Jurkat, Clone E6-1 (cell line): ENCODE measurements around the gene ZCRB1. TPM values are rescaled to one million over a fixed set of nuclear protein-coding genes. Genes with fewer than 3 reads are reported as not detected.
"Not testable (repeated sequence)": the region's sequence is repeated elsewhere in the genome, so short reads cannot be mapped to it uniquely, and the experiment has no call there.

Experiments
- DNase-seq: peaks from one replicate; pipeline ENCODE4 v3.0.0-alpha.2; 2011; ENCODE audit warnings: low read depth, low spot score
- H3K4me3 ChIP-seq: 2 replicates; pipeline ENCODE4 v1.5.1; 2011; ENCODE audit warnings: mild to moderate bottlenecking, low read length, control low read depth, moderate library complexity
- polyA plus RNA-seq: library from polyadenylated mRNA; unstranded; fragments of >200 nt; gene quantifications from one replicate; pipeline ENCODE4 v1.2.1, GENCODE V29; 2012; ENCODE audit warnings: missing spikeins; ENCODE audit not compliant: insufficient read length, insufficient read depth

ZCRB1 gene
- polyA plus RNA-seq, result 172 TPM

DNA sequence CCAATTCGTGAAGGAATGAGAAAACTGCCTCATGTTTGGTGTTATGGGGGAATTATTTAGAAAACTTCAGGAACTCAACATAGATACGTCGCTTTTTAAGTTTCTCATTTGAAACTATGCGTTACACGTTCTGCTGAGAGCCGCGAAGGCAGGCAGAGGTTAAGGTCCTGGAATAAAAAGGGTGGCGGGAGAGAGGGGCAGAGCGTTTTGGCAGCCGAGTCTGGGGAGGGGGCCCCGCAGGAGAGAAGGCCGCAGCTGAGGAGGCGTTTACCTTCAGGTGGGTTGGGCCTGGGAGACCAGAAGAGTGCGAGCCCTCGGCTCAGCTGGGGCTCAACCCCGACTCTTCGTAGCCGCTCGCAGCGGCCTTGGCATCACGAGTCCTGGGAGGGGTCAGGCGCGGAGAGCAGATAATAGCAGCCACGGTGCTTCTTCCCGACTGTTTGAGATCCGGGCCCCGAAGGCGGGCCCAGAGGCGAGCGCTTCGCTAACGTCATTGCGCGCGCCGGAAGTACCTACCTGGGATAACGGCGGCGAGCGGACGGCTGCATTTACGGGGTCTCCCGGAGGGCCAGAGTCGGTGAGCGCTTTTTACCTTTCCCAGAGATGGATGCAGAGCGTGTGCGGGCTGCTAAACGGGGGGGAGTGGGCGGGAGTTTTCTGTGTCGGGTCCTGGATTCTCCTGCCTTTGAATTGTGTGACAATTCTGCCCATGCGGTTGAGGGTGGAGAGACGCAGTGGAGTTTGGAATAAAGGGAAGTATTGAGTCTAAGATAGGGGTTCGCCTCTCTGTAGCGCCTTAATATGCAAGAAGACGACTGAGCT, at the start of gene ZCRB1, which contains the start of gene PPHLN1:
ZCRB1 (minus strand) TSS at position 442 of the 822 bp plus-strand sequence. CDS start 1,992 bp downstream, outside the sequence.
PPHLN1 (plus strand) TSS at position 515 of the 822 bp plus-strand sequence. CDS start 9,736 bp downstream, outside the sequence.
- H3K4me3 ChIP-seq, result peak within 1 kb of the TSS; percentile 98
- DNase-seq, result peak; percentile 68

- no peak overlapping the region for H3K4me3 ChIP-seq
- no peak for DNase-seq
Observed at GRCh38 chr12:42373669-42374068, 47.8 kb upstream of the ZCRB1 start.

- H3K4me3 ChIP-seq, result no peak overlapping the region
- DNase-seq, result peak; percentile 64
Observed at GRCh38 chr12:42372154-42372791, 46.4 kb upstream of the ZCRB1 start.

DNA sequence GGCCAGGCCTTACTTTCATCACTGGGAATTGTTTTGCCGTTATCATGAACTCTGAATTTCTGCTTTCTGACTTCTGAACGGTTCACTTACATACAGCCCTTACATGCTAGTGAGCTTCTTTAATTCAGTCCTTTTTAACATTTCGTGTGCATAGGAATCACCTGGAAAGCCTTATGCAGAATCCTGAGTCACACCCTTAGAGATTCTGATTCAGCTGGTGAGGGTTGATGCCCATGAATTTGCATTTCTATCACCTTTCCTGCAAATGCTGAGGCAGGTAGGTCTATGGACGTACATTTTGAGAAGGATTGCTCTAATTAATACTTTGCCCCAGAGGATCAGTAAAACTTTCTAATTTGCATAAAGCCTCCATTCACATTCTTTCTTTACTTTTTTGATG, 44.1 kb upstream of the ZCRB1 start:
- H3K4me3 ChIP-seq, result no peak overlapping the region
- DNase-seq, result no peak

DNA sequence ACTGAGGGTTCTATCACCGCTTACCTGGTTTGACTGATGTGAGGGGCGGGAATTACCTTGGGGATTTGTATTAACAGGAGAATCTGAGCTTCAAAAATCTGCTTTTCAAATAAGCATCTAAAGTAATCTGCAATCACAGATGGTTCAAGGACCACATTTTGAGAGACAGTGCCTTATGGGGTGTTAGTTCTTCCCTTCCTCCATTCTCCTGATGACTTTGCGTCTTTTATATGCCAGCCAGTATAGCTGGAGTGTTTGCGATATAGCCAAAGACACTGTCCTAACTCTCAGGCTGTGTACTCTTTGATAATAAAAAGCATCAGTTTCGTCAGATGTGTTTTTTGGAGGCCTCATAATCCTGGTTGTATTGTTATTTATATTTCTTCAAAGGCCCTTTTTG, 39.6 kb upstream of the ZCRB1 start:
- no peak for DNase-seq
- H3K4me3 ChIP-seq, result no peak overlapping the region

GRCh38 chr12:42364692-42365091, 38.8 kb upstream of the ZCRB1 start:
- no peak for DNase-seq
- H3K4me3 ChIP-seq, result no peak overlapping the region

DNA sequence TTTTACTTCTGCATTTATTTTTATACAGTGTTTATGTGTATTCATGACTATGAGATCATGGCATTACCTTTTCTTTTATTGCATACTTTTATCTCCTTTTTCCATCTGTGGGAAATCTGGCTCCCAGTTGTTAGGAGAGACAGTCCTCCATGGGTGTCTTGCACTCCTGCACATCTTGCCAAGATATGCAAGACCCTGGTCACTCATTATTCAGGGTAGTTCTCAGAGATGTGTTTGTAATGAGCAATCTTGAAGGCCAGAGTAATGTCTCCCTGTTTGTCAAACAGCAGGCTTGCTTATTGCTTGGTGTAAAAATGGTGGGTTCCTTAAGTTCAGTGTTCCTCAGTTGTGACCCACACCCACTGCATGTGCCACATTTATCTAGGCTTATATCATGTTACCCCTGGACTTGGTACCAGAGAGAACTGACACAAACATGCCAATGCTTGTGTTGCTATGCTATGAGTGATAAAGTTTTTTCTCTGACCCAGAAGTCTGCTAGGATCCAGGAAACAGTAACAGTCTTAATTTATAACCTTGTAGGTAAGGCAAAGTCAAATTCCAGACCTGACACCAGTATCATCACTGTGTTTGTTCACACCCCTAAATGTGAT, 36.9 kb upstream of the ZCRB1 start:
- no peak for DNase-seq
- no peak overlapping the region for H3K4me3 ChIP-seq

GRCh38 chr12:42361909-42362646, 36.2 kb upstream of the ZCRB1 start:
- no peak for DNase-seq
- H3K4me3 ChIP-seq, result no peak overlapping the region

DNA sequence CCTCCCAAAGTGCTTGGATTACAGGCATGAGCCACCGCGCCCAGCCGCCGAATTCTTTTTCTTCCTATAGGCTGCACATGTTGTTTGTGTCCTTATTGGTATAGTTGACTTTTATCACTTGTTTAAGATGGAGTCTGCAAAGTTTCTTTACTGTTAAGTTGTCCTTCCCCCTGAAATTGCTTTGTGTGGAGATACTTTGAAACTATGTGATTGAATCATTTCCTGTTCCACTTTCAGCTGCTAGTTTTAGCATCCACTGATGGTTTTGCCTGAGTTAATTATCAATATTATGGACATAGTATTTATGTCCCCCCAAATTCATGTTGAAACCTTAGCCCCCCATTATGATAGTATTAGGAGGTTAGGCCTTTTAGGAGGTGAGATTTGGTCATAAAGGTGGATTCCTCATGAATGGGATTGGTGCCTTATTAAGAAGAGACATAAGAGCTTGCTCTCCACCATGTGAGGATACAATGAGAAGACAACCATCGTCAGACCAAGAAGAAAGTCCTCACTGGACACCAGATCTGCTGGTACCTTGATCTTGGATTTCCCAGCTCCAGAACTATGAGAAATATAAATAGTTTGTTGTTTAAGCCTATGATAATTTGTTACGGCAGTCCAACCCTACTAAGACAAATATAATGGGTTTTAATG, 35.0 kb upstream of the ZCRB1 start:
- no peak for DNase-seq
- no peak overlapping the region for H3K4me3 ChIP-seq

GRCh38 chr12:42356344-42356743, 30.4 kb upstream of the ZCRB1 start:
- no peak overlapping the region for H3K4me3 ChIP-seq
- no peak for DNase-seq

DNA sequence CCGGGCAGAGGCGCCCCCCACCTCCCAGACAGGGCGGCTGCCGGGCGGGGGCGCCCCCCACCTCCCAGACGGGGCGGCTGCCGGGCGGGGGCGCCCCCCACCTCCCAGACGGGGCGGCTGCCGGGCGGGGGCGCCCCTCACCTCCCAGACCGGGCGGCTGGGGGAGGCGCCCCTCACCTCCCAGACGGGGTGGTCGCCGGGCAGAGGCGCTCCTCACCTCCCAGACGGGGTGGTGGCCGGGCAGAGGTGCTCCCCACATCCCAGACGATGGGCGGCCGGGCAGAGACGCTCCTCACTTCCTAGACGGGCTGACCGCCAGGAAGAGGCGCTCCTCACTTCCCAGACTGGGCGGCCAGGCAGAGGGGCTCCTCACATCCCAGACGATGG, 24.1 kb upstream of the ZCRB1 start:
- not testable (repeated sequence) for H3K4me3 ChIP-seq, DNase-seq

DNA sequence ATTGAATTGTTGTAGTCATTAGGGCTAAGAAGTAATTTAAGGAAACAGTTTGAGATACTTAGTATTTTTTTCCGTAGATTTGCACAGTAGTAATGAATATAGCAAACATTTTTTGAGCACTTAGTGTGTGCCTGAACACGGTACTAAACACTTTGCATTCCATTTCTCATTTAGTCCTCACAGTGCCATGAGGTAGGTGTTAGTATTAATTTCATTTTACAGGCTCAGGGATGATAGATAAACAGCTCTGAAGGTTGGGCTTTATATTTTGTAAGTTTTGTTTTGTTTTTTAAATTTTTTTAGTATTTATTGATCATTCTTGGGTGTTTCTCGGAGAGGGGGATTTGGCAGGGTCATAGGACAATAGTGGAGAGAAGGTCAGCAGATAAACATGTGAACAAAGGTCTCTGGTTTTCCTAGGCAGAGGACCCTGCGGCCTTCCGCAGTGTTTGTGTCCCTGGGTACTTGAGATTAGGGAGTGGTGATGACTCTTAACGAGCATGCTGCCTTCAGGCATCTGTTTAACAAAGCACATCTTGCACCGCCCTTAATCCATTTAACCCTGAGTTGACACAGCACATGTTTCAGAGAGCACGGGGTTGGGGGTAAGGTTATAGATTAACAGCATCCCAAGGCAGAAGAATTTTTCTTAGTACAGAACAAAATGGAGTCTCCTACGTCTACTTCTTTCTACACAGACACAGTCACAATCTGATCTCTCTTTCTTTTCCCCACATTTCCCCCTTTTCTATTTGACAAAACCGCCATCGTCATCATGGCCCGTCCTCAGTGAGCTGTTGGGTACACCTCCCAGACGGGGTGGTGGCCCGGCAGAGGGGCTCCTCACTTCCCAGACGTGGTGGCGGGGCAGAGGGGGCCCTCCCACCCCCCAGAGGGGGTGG, 23.5 kb upstream of the ZCRB1 start:
- H3K4me3 ChIP-seq, DNase-seq: not testable (repeated sequence)

DNA sequence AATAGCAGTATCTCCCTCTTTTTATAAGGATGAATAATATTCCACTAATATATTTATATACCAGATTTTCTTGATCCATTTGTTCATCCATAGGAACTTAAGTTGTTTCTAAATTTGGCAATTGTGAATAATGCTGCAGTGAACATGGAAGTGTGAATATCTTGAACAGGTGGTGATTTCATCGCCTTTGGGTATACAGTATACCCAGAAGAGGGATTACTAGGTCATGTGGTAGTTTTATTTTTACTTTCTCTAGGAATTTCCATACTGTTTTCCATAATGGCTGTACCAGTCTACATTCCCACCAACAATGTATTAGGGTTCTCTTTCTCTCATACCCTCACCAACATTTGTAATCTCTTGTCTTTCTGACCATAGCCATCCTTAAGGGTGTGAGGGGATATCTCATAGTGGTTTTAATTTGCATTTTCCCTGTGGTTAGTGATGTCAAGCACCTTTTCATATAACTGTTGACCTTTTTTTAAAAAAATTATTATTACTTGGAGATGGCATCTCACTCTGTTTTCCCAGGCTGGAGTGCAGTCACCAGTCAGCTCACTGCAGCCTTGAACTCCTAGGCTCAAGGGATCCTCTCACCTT, 20.6 kb upstream of the ZCRB1 start:
- DNase-seq, result no peak
- no peak overlapping the region for H3K4me3 ChIP-seq

- no peak overlapping the region for H3K4me3 ChIP-seq
- no peak for DNase-seq
Observed at GRCh38 chr12:42343721-42344120, 17.8 kb upstream of the ZCRB1 start.

DNA sequence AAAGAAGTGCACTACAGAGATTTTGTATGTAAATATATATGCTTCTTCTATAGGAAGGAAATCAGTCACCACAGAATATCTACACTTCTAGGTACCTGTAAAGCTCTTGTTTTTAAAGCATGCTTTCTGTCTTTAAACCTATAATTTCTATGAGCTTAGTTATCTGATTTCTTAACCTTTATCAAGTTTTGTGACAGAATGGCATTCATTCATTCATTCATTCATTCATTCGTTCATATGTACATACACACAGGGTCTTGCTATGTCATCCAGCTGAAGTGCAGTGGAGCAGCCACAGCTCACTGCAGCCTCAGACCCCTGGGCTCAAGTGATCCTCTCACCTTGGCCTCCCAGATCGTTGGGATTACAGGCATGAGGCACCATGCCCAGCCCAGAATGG, 16.1 kb upstream of the ZCRB1 start:
- no peak overlapping the region for H3K4me3 ChIP-seq
- no peak for DNase-seq

DNA sequence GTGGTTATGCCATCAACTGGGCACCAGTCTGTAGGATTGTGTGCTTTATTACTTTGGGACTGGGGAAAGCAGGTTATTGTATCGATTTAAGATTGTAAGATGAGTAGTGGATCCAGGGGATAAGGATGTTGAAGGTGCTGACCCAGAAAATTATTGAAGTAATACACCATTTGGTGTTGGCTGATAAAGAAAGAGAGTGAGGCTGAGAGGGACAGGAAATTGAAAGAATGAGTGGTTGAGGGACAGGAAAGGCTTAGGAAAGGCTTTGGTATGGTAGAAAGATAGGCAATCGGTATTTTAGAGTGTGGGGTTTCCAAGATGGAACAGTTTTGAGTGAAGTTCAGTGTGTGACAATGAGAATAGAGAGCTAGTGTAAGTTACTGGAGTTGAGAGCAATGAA, 12.4 kb upstream of the ZCRB1 start:
- DNase-seq, result no peak

GRCh38 chr12:42336286-42336685, 10.4 kb upstream of the ZCRB1 start:
- no peak for DNase-seq
- no peak overlapping the region for H3K4me3 ChIP-seq

More for the DNA sequence above, 12.4 kb upstream of the ZCRB1 start:
- H3K4me3 ChIP-seq, result no peak overlapping the region
